Upper lobe of right lung (tissue), 1 donor: ENCODE measurements around the gene EVI5. TPM values are rescaled to one million over a fixed set of nuclear protein-coding genes. Genes with fewer than 3 reads are reported as not detected.

Experiments used
- ATAC-seq: fragments of 200-7000 bp; cut with Tn5 transposase; one replicate; pipeline ENCODE4 v1.9.1; 2020; ENCODE audit warnings: mild to moderate bottlenecking, moderate library complexity
- DNase-seq: peaks from one replicate; pipeline ENCODE4 v3.0.0-alpha.2; 2020
- H3K27ac ChIP-seq: fragments of 200-600 bp; one replicate; pipeline ENCODE4 v1.8.0; 2022
- H3K27me3 ChIP-seq: fragments of 200-600 bp; one replicate; pipeline ENCODE4 v1.8.0; 2022; ENCODE audit warnings: mild to moderate bottlenecking
- H3K36me3 ChIP-seq: fragments of 200-600 bp; one replicate; pipeline ENCODE4 v1.8.0; 2022
- H3K4me1 ChIP-seq: fragments of 200-600 bp; one replicate; pipeline ENCODE4 v1.8.0; 2022
- H3K4me3 ChIP-seq: fragments of 200-600 bp; one replicate; pipeline ENCODE4 v1.8.0; 2022; ENCODE audit warnings: mild to moderate bottlenecking
- H3K9me3 ChIP-seq: fragments of 200-600 bp; one replicate; pipeline ENCODE4 v1.8.0; 2022
- intact Hi-C: fragments of 100-400 bp; cut with DNase I; formaldehyde crosslinking; loops from one replicate; pipeline ENCODE4 v1.11.0; 2022
- total RNA-seq: library from RNA; stranded (reverse); fragmentation: NEBNext Ultra II Directional; extraction: Animal tissue kit (Norgen Biotek cat#: 25700); gene quantifications from one replicate; pipeline ENCODE4 v1.2.1, GENCODE V29; 2021
- TF ChIP-seq, protein P1 (sequence below): fragments of 200-600 bp; IDR thresholded peaks from one replicate; pipeline ENCODE4 v1.8.0; 2022; ENCODE audit warnings: antibody characterized with exemption
- donor health status: DM: no; HTN: yes; CAD: no; lungs with severe emphysema.

Gene EVI5
- total RNA-seq, 1 donor from 2014 or later, result 43.7 TPM

DNA sequence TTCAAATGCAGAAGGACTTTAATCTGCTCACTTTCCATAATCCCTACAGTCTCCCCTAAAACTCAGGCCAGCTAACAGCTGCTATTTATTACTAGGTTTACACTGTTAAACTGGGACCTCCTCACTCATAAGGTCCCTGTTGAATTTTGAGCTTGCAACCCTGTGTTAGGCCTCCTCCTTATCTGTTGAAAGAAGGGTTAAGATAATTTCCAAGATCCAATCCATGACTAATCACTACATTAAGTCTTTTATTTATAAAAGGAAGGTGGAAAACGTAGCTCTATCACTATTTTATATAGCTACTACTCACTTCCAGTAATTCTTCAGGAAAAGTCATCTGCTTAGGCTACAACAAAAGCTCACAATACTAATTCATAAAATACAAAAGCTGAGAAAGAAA is 79.5 kb downstream of the EVI5 start:
- no peak for DNase-seq
- Histone ChIP-seq H3K27me3 (no peaks in the 10 kb centered on the region), H3K36me3 (no peaks in the 10 kb centered on the region), H3K27ac (no peak overlapping the region), H3K9me3 (no peaks in the 10 kb centered on the region), H3K4me1 (no peaks in the 10 kb centered on the region), H3K4me3 (no peak overlapping the region)
- TF ChIP-seq, protein P1, sequence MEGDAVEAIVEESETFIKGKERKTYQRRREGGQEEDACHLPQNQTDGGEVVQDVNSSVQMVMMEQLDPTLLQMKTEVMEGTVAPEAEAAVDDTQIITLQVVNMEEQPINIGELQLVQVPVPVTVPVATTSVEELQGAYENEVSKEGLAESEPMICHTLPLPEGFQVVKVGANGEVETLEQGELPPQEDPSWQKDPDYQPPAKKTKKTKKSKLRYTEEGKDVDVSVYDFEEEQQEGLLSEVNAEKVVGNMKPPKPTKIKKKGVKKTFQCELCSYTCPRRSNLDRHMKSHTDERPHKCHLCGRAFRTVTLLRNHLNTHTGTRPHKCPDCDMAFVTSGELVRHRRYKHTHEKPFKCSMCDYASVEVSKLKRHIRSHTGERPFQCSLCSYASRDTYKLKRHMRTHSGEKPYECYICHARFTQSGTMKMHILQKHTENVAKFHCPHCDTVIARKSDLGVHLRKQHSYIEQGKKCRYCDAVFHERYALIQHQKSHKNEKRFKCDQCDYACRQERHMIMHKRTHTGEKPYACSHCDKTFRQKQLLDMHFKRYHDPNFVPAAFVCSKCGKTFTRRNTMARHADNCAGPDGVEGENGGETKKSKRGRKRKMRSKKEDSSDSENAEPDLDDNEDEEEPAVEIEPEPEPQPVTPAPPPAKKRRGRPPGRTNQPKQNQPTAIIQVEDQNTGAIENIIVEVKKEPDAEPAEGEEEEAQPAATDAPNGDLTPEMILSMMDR, result no peak
- no peak for ATAC-seq
- intact Hi-C loops, result no loop called here

DNA sequence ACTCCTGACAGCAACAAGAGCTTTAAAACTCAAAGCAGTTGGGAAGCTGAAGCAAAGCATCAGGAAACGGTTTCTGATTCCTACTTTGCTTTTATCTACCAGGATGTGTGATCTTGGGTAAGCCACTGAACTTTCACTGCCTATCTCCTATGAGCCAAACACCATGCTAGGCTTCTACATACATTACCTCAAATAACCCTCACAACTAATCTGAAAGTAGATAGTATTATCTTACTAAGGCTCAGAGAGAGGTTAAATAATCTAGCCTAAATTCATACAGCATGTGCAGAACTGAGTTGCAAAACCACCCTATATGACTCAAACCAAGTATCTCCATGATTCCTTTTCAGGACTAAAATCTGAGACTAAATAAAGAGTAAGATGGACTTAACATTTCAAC is 83.8 kb downstream of the EVI5 start:
- H3K9me3 ChIP-seq, result no peaks in the 10 kb centered on the region
- H3K4me3 ChIP-seq, result no peak overlapping the region
- no peaks in the 10 kb centered on the region for H3K4me1 ChIP-seq
- no peaks in the 10 kb centered on the region for H3K27me3 ChIP-seq
- H3K27ac ChIP-seq, result no peak overlapping the region
- TF ChIP-seq, protein P1, result no peak
- no peaks in the 10 kb centered on the region for H3K36me3 ChIP-seq
- ATAC-seq, result no peak
- DNase-seq, result no peak
- intact Hi-C loops, result no loop called here

DNA sequence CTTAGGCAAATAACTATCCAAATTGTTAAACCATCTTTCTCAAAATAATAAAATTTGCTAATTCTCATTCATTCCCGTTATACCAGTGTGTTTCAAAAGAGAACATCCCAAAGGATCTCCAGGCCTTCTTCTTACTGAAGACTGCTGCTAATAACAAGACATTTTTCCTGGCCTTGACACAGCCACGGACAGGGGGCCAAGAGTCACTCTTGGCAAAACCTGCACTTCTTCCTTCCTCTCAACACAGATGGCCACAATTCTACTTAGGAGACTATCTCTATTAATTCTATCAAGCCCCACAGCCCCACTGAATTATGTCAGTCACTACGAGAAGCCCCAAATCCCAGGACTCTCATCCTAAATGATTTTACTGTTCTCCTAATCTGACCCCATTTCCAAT is 86.0 kb downstream of the EVI5 start:
- Histone ChIP-seq H3K4me3 (no peak overlapping the region), H3K27me3 (no peaks in the 10 kb centered on the region), H3K9me3 (no peaks in the 10 kb centered on the region), H3K4me1 (no peaks in the 10 kb centered on the region), H3K27ac (no peak overlapping the region), H3K36me3 (peaks cover 13% of the 10 kb centered on the region)
- intact Hi-C loops, result no loop called here
- ATAC-seq (no peak), DNase-seq (no peak)
- TF ChIP-seq, protein P1, result no peak

DNA sequence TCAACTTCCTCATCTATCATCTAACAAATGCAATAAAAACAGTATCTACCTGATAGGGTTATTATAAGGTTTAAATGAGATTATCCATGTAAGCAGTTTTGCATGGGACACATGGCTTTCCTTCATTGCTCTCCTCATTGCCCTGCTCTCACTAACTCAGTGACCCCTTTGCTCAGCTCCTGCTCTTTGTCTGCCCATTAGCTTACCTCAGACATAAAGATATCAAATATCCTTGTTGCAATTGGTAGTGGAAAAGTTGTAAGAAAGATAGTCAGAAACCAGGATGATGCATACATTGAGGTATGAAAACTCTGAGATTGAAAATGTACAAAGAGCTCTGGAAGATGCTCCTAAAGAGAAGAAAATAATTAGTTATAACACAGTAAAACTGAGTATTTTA is 89.8 kb downstream of the EVI5 start:
- H3K36me3 ChIP-seq, result peaks cover 41% of the 10 kb centered on the region
- intact Hi-C loops, result no loop called here
- no peak overlapping the region for H3K4me3 ChIP-seq
- H3K27ac ChIP-seq, result no peak overlapping the region
- TF ChIP-seq, protein P1, result no peak
- H3K9me3 ChIP-seq, result no peaks in the 10 kb centered on the region
- no peak for DNase-seq
- ATAC-seq, result no peak
- H3K27me3 ChIP-seq, result no peaks in the 10 kb centered on the region
- H3K4me1 ChIP-seq, result no peaks in the 10 kb centered on the region

DNA sequence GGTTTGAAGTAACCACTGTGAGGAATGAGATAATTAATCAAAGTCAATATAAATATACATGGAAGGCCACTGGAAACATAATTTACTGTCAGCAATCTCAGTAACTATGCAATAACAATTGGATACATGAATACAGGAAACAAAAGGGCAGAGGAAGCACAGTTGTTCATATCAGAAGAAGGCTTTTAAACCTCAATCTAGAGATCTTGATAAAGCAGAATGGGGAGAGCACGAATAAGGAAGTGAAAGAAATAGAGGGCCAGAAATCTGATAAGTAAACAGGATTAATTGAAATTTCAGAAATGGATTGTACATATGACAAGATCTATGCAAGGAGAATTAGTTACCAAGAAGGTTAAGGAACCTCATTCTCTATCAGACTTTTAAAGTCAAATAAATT is 93.0 kb downstream of the EVI5 start:
- intact Hi-C loops, result no loop called here
- Histone ChIP-seq H3K27ac (no peak overlapping the region), H3K4me3 (no peak overlapping the region), H3K27me3 (no peaks in the 10 kb centered on the region), H3K36me3 (peaks cover 52% of the 10 kb centered on the region), H3K9me3 (no peaks in the 10 kb centered on the region), H3K4me1 (no peaks in the 10 kb centered on the region)
- DNase-seq (no peak), ATAC-seq (no peak)
- TF ChIP-seq, protein P1, result no peak

DNA sequence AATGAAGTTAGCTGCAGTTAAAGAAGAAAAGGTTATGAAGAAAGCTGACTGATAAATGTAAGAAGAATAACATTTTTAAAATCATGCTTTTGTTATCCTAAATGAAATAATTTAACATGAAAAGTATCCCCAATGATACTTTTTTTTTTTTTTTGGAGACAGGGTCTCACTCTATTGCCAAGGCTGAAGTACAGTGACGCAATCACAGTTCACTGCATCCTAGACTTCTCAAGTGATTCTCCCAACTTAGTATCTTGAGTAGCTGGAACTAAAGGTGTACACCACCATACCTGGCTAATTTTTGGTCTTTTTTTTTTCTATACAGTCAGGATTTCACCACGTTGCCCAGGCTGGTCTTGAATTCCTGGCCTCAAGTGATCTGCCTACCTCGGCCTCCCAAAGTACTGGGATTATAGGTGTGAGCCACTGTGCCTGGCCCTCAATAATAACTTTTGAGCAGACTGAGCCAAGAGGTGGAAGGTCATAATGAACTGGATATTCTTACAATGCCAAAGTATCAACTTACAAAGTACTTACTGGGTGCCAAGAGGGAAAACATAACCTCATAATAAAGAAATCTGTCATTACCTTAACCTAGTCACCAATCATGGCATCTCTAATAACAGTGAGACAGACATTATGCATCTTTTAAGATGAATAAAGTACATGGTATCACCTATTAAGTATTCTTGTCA is 94.5 kb downstream of the EVI5 start:
- DNase-seq (no peak), ATAC-seq (no peak)
- H3K36me3 ChIP-seq, result peaks cover 52% of the 10 kb centered on the region
- no peaks in the 10 kb centered on the region for H3K27me3 ChIP-seq
- H3K27ac ChIP-seq, result no peak overlapping the region
- no peak overlapping the region for H3K4me3 ChIP-seq
- intact Hi-C loops, result no loop called here
- TF ChIP-seq, protein P1, result no peak
- no peaks in the 10 kb centered on the region for H3K4me1 ChIP-seq
- no peaks in the 10 kb centered on the region for H3K9me3 ChIP-seq
